ENCODE results near the gene RALGPS2. TPM values are rescaled to one million over a fixed set of nuclear protein-coding genes. Genes with fewer than 3 reads are reported as not detected.

RALGPS2 gene
- total and polyA plus RNA-seq, 9 of the 15 experiments (the other 6 are each of a cell fraction or from before 2014, with no cell fraction given) = 0.28 to 6.5 (median 2.6) TPM

DNA sequence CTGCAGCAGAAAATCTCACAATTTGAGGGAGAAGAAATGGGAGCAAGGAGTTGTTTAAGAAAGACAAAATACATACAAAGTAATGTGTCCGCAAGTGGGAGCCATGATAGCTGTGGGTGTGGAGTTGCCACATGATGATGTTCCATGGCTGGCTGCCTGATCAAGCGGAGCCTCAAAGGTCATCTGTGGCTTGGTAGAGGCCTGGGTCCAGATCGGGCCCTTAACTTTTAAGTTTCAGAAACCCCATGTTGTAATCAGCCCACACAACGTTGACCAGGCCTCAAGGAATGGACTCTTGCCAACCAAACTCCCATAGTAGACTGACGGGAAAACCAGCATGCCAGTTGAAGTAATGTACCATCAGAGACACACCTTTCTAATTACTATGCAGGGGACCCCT is 210.6 kb downstream of the RALGPS2 start (continued):
- TF ChIP-seq ZNF408 (CRISPR knock-in tag; IDR thresholded peaks at IDR 0.05; ENCODE audit: low read depth) = no peak
- TF ChIP-seq, protein P1, sequence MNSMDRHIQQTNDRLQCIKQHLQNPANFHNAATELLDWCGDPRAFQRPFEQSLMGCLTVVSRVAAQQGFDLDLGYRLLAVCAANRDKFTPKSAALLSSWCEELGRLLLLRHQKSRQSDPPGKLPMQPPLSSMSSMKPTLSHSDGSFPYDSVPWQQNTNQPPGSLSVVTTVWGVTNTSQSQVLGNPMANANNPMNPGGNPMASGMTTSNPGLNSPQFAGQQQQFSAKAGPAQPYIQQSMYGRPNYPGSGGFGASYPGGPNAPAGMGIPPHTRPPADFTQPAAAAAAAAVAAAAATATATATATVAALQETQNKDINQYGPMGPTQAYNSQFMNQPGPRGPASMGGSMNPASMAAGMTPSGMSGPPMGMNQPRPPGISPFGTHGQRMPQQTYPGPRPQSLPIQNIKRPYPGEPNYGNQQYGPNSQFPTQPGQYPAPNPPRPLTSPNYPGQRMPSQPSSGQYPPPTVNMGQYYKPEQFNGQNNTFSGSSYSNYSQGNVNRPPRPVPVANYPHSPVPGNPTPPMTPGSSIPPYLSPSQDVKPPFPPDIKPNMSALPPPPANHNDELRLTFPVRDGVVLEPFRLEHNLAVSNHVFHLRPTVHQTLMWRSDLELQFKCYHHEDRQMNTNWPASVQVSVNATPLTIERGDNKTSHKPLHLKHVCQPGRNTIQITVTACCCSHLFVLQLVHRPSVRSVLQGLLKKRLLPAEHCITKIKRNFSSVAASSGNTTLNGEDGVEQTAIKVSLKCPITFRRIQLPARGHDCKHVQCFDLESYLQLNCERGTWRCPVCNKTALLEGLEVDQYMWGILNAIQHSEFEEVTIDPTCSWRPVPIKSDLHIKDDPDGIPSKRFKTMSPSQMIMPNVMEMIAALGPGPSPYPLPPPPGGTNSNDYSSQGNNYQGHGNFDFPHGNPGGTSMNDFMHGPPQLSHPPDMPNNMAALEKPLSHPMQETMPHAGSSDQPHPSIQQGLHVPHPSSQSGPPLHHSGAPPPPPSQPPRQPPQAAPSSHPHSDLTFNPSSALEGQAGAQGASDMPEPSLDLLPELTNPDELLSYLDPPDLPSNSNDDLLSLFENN (IDR thresholded peaks at IDR 0.05; ENCODE audit: low read depth in 2 of 2, low read length in 2 of 2) = no peak
- TF ChIP-seq CBFA2T3 (IDR thresholded peaks at IDR 0.05) = no peak
- no peak for TF ChIP-seq PTTG1 (tag; IDR thresholded peaks at IDR 0.05; ENCODE audit: low read depth)
- TF ChIP-seq IFI16 (CRISPR knock-in tag; IDR thresholded peaks at IDR 0.05) = no peak
- no peak for TF ChIP-seq RFX7 (CRISPR knock-in tag; IDR thresholded peaks at IDR 0.05)
- no peak for TF ChIP-seq ZC3H8 (IDR thresholded peaks at IDR 0.05)
- TF ChIP-seq TGIF2 (CRISPR knock-in tag; IDR thresholded peaks at IDR 0.05) = no peak
- TF ChIP-seq NCOA6 (IDR thresholded peaks at IDR 0.05) = no peak
- TF ChIP-seq MTA3 (IDR thresholded peaks at IDR 0.05; ENCODE audit: borderline replicate concordance) = no peak
- TF ChIP-seq, protein P2, sequence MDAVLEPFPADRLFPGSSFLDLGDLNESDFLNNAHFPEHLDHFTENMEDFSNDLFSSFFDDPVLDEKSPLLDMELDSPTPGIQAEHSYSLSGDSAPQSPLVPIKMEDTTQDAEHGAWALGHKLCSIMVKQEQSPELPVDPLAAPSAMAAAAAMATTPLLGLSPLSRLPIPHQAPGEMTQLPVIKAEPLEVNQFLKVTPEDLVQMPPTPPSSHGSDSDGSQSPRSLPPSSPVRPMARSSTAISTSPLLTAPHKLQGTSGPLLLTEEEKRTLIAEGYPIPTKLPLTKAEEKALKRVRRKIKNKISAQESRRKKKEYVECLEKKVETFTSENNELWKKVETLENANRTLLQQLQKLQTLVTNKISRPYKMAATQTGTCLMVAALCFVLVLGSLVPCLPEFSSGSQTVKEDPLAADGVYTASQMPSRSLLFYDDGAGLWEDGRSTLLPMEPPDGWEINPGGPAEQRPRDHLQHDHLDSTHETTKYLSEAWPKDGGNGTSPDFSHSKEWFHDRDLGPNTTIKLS (IDR thresholded peaks at IDR 0.05; ENCODE audit: borderline replicate concordance, low read depth) = no peak
- TF ChIP-seq, protein P3, sequence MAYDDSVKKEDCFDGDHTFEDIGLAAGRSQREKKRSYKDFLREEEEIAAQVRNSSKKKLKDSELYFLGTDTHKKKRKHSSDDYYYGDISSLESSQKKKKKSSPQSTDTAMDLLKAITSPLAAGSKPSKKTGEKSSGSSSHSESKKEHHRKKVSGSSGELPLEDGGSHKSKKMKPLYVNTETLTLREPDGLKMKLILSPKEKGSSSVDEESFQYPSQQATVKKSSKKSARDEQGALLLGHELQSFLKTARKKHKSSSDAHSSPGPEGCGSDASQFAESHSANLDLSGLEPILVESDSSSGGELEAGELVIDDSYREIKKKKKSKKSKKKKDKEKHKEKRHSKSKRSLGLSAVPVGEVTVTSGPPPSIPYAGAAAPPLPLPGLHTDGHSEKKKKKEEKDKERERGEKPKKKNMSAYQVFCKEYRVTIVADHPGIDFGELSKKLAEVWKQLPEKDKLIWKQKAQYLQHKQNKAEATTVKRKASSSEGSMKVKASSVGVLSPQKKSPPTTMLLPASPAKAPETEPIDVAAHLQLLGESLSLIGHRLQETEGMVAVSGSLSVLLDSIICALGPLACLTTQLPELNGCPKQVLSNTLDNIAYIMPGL (CRISPR knock-in tag; IDR thresholded peaks at IDR 0.05) = no peak
- no peak for TF ChIP-seq ZNF224 (CRISPR knock-in tag; IDR thresholded peaks at IDR 0.05)
- TF ChIP-seq RBBP5 (IDR thresholded peaks at IDR 0.05; ENCODE audit: borderline replicate concordance, insufficient read depth, low read length, poor library complexity, severe bottlenecking) = no peak
